KOPT-K1 (cell line): Measurements from ENCODE around the gene YTHDC2.
"Not testable (repeated sequence)": the region's sequence is repeated elsewhere in the genome, so short reads cannot be mapped to it uniquely, and the experiment has no call there.

Experiments
- H3K27ac ChIP-seq: fragments of 200-600 bp; sonication (generic); 2 replicates; pipeline ENCODE4 v1.5.1; 2016; ENCODE audit warnings: antibody characterized with exemption, mild to moderate bottlenecking, low read depth, low read length; ENCODE audit not compliant: poor library complexity, severe bottlenecking
- H3K36me3 ChIP-seq: fragments of 200-600 bp; sonication (generic); 2 replicates; pipeline ENCODE4 v1.5.1; 2017; ENCODE audit warnings: antibody characterized with exemption, mild to moderate bottlenecking, low read length, moderate library complexity; ENCODE audit not compliant: insufficient read depth
- H3K9me3 ChIP-seq: fragments of 200-600 bp; sonication (generic); 2 replicates; pipeline ENCODE4 v1.5.1; 2017; ENCODE audit warnings: antibody characterized with exemption, low read length, mild to moderate bottlenecking; ENCODE audit not compliant: insufficient read depth, poor library complexity, severe bottlenecking

YTHDC2 gene

DNA sequence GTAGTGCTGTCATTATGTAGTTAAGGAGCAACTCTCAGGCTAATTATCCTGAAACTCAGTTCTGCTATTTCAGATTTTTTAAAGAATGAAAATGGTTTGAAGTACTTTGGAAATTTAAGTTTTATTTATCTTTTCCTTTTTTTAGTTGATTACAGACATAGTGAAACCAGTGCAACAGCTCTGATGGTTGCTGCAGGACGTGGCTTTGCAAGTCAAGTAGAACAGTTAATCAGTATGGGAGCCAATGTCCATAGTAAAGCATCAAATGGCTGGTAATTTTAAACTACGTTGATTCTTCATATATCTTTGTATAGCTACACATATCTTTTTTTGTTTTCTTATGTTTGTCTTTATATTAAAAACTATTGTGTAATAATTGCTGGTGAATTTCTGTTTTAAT, 34.9 kb downstream of the YTHDC2 start:
- no peaks in the 10 kb centered on the region for H3K9me3 ChIP-seq
- H3K36me3 ChIP-seq = peaks cover 96% of the 10 kb centered on the region
- H3K27ac ChIP-seq = no peak overlapping the region

DNA sequence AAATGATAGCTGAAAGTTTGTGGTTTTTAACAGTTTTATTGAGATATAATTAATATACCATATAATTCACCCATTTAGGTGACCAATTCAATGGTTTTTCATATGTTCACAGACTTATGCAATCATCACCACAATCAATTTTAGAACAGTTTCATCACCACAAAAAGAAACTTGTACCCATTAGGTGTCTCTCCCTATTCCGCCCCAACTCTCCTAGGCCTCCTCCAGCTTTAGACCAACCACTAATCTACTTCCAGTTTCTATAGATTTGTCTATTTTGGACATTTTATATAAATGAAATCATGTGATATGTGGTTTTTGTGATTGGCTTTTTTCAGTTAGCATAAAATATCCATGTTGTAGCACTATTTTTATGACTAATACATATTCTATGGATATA, 38.6 kb downstream of the YTHDC2 start:
- H3K27ac ChIP-seq = no peak overlapping the region
- H3K36me3 ChIP-seq = peaks cover 92% of the 10 kb centered on the region
- no peaks in the 10 kb centered on the region for H3K9me3 ChIP-seq

DNA sequence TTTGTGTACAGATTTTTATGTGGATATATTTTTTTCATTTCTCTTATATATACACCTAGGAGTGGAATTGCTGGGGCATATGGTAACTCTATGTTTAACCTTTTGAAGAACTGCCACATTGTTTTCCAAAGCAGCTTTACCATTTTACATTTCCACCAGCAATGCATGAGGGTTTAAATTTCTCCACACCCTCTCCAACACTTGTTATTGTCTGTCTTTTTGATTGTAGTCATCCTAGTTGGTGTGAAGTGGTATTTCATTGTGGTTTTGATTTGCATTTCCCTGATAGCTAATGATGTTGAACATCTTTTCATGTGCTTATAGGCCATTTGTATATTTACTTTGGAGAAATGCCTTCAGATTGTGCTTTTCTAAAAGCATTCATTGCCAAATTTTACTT, 39.1 kb downstream of the YTHDC2 start:
- Histone ChIP-seq H3K36me3 (peaks cover 92% of the 10 kb centered on the region), H3K9me3 (no peaks in the 10 kb centered on the region)

DNA sequence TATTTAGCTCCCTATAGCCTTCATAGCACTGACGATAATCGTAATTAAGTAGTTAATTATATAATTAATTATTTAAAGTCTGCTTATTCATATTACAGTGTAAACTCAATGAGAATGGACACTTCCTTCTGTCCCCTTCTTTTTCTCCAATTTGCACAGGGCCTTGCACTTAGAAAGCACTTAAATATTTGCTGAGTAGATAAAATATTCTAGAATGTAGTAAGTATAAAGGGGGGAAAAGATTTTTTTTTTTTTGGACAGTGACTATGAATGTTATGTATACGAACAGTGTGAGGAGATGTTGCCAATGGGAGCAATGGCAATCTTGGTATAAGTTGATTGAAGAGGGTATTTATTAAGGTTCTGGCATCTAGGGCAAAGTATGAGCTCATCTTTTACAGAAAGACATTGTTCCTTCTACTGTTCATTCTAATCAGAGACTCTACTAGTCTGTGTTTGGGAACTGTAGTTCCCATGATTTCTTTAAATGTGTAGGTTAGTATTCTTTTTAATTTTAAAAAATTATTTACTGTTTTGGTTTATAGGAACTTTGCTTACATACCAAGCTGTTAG, 49.4 kb downstream of the YTHDC2 start:
- Histone ChIP-seq H3K9me3 (no peaks in the 10 kb centered on the region), H3K27ac (no peak overlapping the region), H3K36me3 (peaks cover 96% of the 10 kb centered on the region)

More for the DNA sequence above, 39.1 kb downstream of the YTHDC2 start:
- H3K27ac ChIP-seq = no peak overlapping the region

DNA sequence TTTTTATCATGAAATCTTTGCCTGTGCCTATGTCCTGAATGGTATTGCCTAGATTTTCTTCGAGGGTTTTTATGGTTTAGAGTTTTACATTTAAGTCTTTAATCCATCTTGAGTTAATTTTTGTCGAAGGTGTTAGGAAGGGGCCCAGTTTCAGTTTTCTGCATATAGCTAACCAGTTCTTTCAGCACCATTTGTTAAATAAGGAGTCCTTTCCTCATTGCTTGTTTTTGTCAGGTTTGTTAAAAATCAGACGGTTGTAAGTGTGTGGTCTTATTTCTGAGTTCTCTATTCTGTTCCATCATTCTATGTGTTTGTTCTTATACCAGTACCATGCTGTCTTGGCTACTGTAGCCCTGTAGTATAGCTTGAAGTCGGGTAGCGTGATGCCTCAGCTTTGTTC, 55.9 kb downstream of the YTHDC2 start:
- H3K36me3 ChIP-seq = peaks cover 100% of the 10 kb centered on the region
- peaks cover 22% of the 10 kb centered on the region for H3K9me3 ChIP-seq
- no peak overlapping the region for H3K27ac ChIP-seq

DNA sequence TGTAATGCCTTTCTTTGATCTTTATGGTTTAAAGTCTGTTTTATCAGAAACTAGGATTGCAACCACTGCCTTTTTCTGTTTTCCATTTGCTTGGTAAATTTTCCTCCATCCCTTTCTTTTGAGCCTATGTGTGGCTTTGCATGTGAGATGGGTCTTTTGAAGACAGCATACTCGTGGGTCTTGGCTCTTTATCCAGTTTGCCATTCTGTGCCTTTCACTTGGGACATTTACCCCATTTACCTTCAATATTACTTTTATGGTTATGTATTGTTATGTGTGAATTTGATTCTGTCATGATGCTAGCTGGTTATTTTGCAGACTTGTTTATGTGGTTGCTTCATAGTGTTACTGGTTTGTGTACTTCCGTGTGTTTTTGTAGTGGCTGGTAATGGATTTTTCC, 59.2 kb downstream of the YTHDC2 start:
- H3K9me3 ChIP-seq = peaks cover 22% of the 10 kb centered on the region
- H3K27ac ChIP-seq = no peak overlapping the region
- peaks cover 85% of the 10 kb centered on the region for H3K36me3 ChIP-seq

DNA sequence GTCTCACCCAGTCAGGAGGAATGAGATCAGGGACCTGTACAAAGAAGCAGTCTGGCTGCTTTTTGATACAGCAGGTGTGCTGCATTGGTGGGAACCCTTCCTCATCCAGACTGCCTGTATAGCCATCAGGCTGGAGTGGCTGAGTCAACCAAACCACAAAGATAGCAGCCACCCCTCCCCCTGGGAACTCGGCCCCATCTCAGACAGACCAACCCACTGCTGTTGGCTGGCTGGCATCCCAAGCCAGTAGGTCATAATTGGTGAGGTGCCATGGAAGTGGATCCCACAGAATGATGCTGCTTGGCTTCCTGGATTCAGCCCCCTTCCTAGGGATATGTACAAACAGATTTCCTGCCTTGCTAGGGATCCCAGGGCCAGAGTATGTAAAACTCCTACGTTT, 60.9 kb downstream of the YTHDC2 start:
- H3K9me3 ChIP-seq = peaks cover 17% of the 10 kb centered on the region
- peaks cover 75% of the 10 kb centered on the region for H3K36me3 ChIP-seq
- no peak overlapping the region for H3K27ac ChIP-seq

DNA sequence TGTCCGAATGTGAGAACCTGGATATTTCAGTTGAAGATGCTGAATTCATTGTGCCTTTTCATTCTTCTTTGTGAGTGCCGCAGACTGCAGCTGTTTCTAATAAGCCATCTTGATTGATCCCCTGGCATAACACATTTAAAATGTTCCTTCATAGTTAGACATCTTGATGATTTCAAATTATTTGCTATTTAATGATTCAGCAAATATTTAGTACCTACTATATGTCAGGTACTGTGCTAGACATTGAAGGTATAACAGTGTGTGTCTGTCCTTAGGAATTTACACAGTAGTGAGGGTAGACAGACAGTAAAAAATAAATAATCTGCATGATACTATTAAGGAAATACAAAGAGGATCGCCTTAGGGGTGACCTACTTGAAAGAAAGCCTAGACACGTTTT, 61.6 kb downstream of the YTHDC2 start:
- Histone ChIP-seq H3K36me3 (peaks cover 75% of the 10 kb centered on the region), H3K9me3 (peaks cover 17% of the 10 kb centered on the region), H3K27ac (no peak overlapping the region)

DNA sequence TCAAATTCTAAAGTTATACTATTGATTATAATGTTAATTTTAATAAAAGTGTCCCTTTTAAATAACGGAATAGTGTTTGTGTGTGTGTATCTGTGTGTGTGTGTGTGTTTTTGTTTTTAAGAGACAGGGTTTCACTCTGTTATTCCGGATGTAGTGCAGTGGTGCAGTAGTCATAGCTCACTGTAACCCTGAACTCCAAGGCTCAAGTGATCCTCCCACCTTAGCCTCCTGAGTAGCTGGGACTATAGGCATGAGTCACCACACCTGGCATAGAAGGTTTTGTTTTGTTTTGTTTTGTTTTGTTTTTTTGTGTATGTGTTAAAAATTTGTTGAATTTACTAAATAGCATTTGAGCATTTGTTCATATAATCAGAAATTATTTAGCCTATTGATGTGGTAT, 64.6 kb downstream of the YTHDC2 start:
- no peaks in the 10 kb centered on the region for H3K9me3 ChIP-seq
- no peak overlapping the region for H3K27ac ChIP-seq
- H3K36me3 ChIP-seq = peaks cover 65% of the 10 kb centered on the region

DNA sequence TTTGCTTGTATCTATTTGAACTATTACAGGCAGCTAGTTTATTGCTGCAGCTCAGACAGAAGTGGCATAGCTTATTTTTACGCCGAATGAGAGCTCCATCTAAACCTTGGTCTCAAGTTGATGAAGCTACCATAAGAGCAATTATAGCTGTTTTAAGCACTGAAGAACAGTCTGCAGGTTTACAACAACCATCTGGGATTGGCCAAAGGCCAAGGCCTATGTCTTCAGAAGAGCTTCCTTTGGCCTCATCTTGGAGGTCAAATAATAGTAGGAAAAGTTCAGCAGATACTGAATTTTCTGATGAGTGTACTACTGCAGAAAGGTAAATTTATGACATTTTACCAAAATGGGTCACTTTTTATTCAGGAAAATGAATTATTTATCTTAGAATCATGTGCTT, 67.9 kb downstream of the YTHDC2 start:
- Histone ChIP-seq H3K27ac (no peak overlapping the region), H3K36me3 (peaks cover 63% of the 10 kb centered on the region), H3K9me3 (no peaks in the 10 kb centered on the region)

DNA sequence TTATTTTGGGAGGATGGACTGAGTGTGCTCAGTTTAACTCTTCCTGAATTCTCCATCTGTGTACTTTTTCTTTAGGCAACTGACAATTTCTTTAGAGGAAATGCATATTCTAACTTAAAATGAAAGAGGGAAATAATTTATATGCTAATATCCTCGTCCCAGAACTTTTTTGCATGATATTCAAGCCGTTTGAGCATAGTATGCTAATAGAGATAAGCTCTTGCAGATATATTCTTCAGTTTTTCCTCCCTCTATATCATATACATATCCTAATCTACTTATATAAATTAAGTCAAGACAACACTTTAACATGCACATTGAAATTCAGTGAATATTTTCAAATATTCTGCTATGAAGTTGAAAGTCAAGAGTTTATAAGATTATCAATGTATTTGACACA, 84.7 kb downstream of the YTHDC2 start:
- H3K36me3 ChIP-seq = peaks cover 34% of the 10 kb centered on the region
- H3K27ac ChIP-seq = no peak overlapping the region
- H3K9me3 ChIP-seq = no peaks in the 10 kb centered on the region

DNA sequence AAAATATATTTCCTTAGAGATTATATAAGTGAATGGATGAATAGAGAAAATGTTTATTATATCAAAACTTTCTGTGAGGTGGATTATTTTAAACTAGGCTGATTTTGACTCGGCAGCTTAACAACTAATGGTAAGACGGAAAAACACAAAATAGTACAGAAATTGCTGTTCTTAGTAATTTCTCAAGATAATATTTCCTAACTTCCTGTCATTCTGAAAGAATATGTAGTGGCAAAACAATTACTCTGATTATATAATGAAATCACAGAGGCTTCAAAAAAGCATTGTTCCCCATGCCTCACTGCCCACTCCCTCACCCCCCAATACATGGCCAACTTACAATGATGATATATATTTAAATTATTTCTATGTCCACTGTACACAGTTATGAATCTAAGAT, 85.4 kb downstream of the YTHDC2 start:
- peaks cover 26% of the 10 kb centered on the region for H3K36me3 ChIP-seq
- no peak overlapping the region for H3K27ac ChIP-seq

DNA sequence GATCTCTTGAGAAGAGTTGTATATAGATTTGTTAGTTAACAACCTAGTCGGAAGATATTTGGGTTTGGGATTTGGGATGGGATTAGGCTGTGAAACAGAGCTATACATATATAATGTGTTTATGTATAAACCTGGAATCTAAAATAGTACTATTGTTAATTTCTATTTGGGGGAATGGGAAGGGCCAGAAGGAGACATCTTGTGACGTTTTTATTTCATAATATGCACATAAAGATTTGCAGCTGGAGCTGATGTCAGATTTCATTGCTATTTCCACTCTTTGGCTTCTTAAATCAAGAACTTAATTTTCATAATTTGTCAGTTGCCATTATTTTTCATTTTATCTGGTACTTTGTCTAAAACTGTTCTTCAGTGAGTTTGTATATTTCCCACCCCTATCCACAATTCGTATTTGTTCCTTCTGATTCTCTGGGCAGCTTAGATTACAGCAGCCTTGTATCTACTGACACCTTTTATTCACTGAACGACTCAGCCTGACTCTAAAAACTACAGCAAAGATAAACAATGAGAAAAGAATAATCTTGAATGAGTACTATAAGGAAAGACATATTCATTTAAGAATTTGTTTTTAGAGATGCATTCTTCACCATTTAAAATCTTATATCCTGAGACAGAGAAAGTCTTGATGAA, 86.9 kb downstream of the YTHDC2 start:
- H3K36me3 ChIP-seq = peaks cover 16% of the 10 kb centered on the region
- no peaks in the 10 kb centered on the region for H3K9me3 ChIP-seq
- H3K27ac ChIP-seq = no peak overlapping the region

More for the DNA sequence above, 85.4 kb downstream of the YTHDC2 start:
- H3K9me3 ChIP-seq = no peaks in the 10 kb centered on the region

DNA sequence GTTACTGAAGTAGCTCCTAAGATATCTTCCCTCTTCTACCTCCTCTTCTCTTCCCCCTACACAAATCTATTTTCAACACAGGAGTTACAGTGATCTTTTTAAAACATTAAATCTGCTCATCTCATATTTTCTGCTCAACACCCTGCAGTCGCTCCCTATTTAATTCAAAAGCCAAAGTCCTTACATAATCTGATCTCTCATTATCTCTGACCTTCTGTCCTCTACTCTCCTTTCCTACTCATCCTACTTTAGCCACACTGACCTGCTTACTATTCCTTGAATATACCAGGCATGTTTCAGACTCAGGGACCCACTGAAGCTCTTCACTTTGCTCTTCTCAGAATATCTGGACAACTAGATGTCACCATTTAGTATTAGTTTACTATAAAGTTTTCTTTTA, 87.9 kb downstream of the YTHDC2 start:
- H3K27ac ChIP-seq = no peak overlapping the region
- H3K9me3 ChIP-seq = no peaks in the 10 kb centered on the region
- H3K36me3 ChIP-seq = peaks cover 7% of the 10 kb centered on the region

DNA sequence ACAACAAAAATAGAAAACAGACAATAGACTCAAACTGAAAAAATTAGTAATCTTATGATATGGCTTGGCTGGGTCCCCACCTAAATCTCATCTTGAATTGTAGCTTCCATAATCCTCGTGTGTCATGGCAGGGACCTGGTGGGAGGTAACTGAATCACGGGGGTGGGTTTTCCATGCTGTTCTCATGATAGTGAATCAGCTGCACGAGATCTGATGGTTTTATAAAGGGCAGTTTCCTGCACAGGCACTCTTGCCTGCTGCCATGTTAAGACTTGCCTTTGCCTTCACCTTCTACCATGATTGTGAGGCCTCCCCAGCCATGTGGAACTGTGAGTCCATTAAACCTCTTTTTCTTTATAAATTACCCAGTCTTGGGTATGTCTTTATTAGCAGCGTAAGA, 89.8 kb downstream of the YTHDC2 start:
- H3K27ac ChIP-seq, H3K36me3 ChIP-seq, H3K9me3 ChIP-seq: not testable (repeated sequence)
